Measurements from ENCODE around the gene IFNLR1.

- TF ChIP-seq, protein P1, sequence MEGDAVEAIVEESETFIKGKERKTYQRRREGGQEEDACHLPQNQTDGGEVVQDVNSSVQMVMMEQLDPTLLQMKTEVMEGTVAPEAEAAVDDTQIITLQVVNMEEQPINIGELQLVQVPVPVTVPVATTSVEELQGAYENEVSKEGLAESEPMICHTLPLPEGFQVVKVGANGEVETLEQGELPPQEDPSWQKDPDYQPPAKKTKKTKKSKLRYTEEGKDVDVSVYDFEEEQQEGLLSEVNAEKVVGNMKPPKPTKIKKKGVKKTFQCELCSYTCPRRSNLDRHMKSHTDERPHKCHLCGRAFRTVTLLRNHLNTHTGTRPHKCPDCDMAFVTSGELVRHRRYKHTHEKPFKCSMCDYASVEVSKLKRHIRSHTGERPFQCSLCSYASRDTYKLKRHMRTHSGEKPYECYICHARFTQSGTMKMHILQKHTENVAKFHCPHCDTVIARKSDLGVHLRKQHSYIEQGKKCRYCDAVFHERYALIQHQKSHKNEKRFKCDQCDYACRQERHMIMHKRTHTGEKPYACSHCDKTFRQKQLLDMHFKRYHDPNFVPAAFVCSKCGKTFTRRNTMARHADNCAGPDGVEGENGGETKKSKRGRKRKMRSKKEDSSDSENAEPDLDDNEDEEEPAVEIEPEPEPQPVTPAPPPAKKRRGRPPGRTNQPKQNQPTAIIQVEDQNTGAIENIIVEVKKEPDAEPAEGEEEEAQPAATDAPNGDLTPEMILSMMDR (conservative IDR thresholded peaks at IDR 0.05 in 1 of 2, IDR thresholded peaks at IDR 0.05 in 1 of 2; ENCODE audit: extremely low read depth in 1 of 2, insufficient read depth in 1 of 2, low read depth in 1 of 2, low read length in 2 of 2) = no peak
- no peak for TF ChIP-seq EZH2 (IDR thresholded peaks at IDR 0.05; ENCODE audit: borderline replicate concordance, low read length)
Measured at GRCh38 chr1:24165500-24165899, 21.6 kb downstream of the IFNLR1 start.
